ENCODE measurements around the gene ATG10.

GRCh38 chr5:82285206-82285605 is 313.4 kb downstream of the ATG10 start:
- TF ChIP-seq POLR2A (IDR thresholded peaks at IDR 0.05) (no peak), CTCF (IDR thresholded peaks at IDR 0.05) (no peak)

All from heart left ventricle (tissue), 13 donors.